ENCODE measurements around the gene ZNF418. TPM values are rescaled to one million over a fixed set of nuclear protein-coding genes. Genes with fewer than 3 reads are reported as not detected.
"Not testable (repeated sequence)": the region's sequence is repeated elsewhere in the genome, so short reads cannot be mapped to it uniquely, and the experiment has no call there.

Gene ZNF418
- total and polyA plus RNA-seq, 11 donors: 3.5 to 17.0 (median 10.2) TPM

GRCh38 chr19:57941593-57941992 lies 6.4 kb upstream of the ZNF418 start:
- peaks cover 0 to 94% (median 22%) of the 10 kb centered on the region in 12 donors for H3K9me3 ChIP-seq
- ATAC-seq (no peak), DNase-seq (no peak)
- WGBS, 4 donors: 94 to 99% (median 97%) methylated on average over 3 of the region's 3 CpGs
- peaks cover 0 to 17% (median 7%) of the 10 kb centered on the region in 12 donors for H3K4me1 ChIP-seq
- TF ChIP-seq CTCF (IDR thresholded peaks at IDR 0.05) (no peak), POLR2A (IDR thresholded peaks at IDR 0.05) (no peak)
- peaks cover 0 to 62% (median 38%) of the 10 kb centered on the region in 9 donors for H3K36me3 ChIP-seq
- no peaks in the 10 kb centered on the region for H3K27me3 ChIP-seq
- intact Hi-C loops (cut with DNase I): loop anchor here in 1 of 10 donors (10.0 kb wide), 1 partner anchor 213 kb away; the partner anchor contains the start of gene ZNF329
- H3K27ac ChIP-seq: no peak overlapping the region
- no peak overlapping the region for H3K4me3 ChIP-seq

- no peak for DNase-seq
- Histone ChIP-seq H3K4me1 (peaks cover 0 to 19% (median 7%) of the 10 kb centered on the region in 12 donors), H3K36me3 (peaks cover 0 to 42% (median 10%) of the 10 kb centered on the region in 9 donors), H3K27ac (no peak overlapping the region), H3K9me3 (peaks cover 0 to 86% (median 9%) of the 10 kb centered on the region in 12 donors), H3K27me3 (no peaks in the 10 kb centered on the region), H3K4me3 (peak overlapping the region in 4 of 12 donors; percentile 66 to 88 (median 80))
- TF ChIP-seq CTCF (IDR thresholded peaks at IDR 0.05): no peak
- no peak for TF ChIP-seq POLR2A (IDR thresholded peaks at IDR 0.05)
- no peak for ATAC-seq
- 86 to 89% (median 87%) methylated on average over 12 of the region's 12 CpGs for WGBS, 4 donors
- intact Hi-C loops (cut with DNase I): no loop called here
These were observed 529 bp upstream of the ZNF418 start for GRCh38 chr19:57935731-57936130.

- 98 to 99% (median 99%) methylated on average over 4 of the region's 4 CpGs for WGBS, 4 donors
- intact Hi-C loops (cut with DNase I): no loop called here
- no peaks in the 10 kb centered on the region for H3K4me1 ChIP-seq
- TF ChIP-seq CTCF (IDR thresholded peaks at IDR 0.05) (no peak), POLR2A (IDR thresholded peaks at IDR 0.05) (no peak)
- H3K27ac ChIP-seq: no peak overlapping the region
- peaks cover 0 to 95% (median 45%) of the 10 kb centered on the region in 12 donors for H3K9me3 ChIP-seq
- H3K4me3 ChIP-seq: no peak overlapping the region
- DNase-seq (no peak), ATAC-seq (no peak)
- peaks cover 3 to 69% (median 41%) of the 10 kb centered on the region in 9 donors for H3K36me3 ChIP-seq
- H3K27me3 ChIP-seq: no peaks in the 10 kb centered on the region
These were observed 7.6 kb downstream of the ZNF418 start for GRCh38 chr19:57927587-57927986.

GRCh38 chr19:57916168-57916995 lies 18.8 kb downstream of the ZNF418 start, which contains the start of gene ZNF417:
TSS of gene ZNF417 (minus strand) at chr19:57916592. CDS start at chr19:57916411, 181 bp downstream.
- intact Hi-C loops (cut with DNase I); H3K27me3 ChIP-seq: not testable (repeated sequence)
- Histone ChIP-seq H3K4me1 (peaks cover 0 to 29% (median 15%) of the 10 kb centered on the region in 12 donors), H3K9me3 (peaks cover 0 to 17% (median 0%) of the 10 kb centered on the region in 12 donors), H3K4me3 (peak within 1 kb of the TSS; percentile 69 to 99 (median 92)), H3K27ac (peak within 1 kb of the TSS in 11 of 12 donors; percentile 62 to 89 (median 84)), H3K36me3 (peaks cover 0 to 33% (median 18%) of the 10 kb centered on the region in 9 donors)
- WGBS, 4 donors: 0 to 1% (median 1%) methylated on average over 20 to 51 of the region's 51 CpGs
- peak; percentile 98 to 99 (median 99) for ATAC-seq
- DNase-seq: peak; percentile 81 to 91 (median 88)
- TF ChIP-seq POLR2A (IDR thresholded peaks at IDR 0.05): peak in 1 of 2 donors; percentile 66
- TF ChIP-seq CTCF (IDR thresholded peaks at IDR 0.05): peak in 8 of 12 donors; percentile 20 to 63 (median 40)

Measured in heart left ventricle (tissue), 16 donors.